ENCODE results near the gene ENKUR.

The ENKUR gene

GRCh38 chr10:24982319-24983112, 33.4 kb downstream of the ENKUR start:
- ATAC-seq = no peak
- no peak for TF ChIP-seq PPARA (CRISPR knock-in tag; IDR thresholded peaks at IDR 0.05; ENCODE audit: borderline replicate concordance)
- TF ChIP-seq PATZ1 (CRISPR knock-in tag; IDR thresholded peaks at IDR 0.05; ENCODE audit: borderline replicate concordance) = no peak
- TF ChIP-seq GLIS3 (CRISPR knock-in tag; IDR thresholded peaks at IDR 0.05) = no peak
- no peak for TF ChIP-seq OSR1 (CRISPR knock-in tag; IDR thresholded peaks at IDR 0.05)
- TF ChIP-seq POU6F1 (CRISPR knock-in tag; IDR thresholded peaks at IDR 0.05; ENCODE audit: borderline replicate concordance, low read depth) = no peak
- TF ChIP-seq CSRNP3 (CRISPR knock-in tag; IDR thresholded peaks at IDR 0.05) = no peak
- no peak for TF ChIP-seq ZFP30 (CRISPR knock-in tag; IDR thresholded peaks at IDR 0.05)
- TF ChIP-seq CSDC2 (CRISPR knock-in tag; IDR thresholded peaks at IDR 0.05) = no peak
- TF ChIP-seq ESRRG (CRISPR knock-in tag; IDR thresholded peaks at IDR 0.05) = no peak
- TF ChIP-seq BACH2 (CRISPR knock-in tag; IDR thresholded peaks at IDR 0.05; ENCODE audit: borderline replicate concordance) = no peak
- TF ChIP-seq ARNTL (CRISPR knock-in tag; IDR thresholded peaks at IDR 0.05; ENCODE audit: borderline replicate concordance, low read depth) = no peak
- no peak for TF ChIP-seq ZNF565 (CRISPR knock-in tag; conservative IDR thresholded peaks at IDR 0.05; ENCODE audit: low read depth)
- TF ChIP-seq RARB (CRISPR knock-in tag; IDR thresholded peaks at IDR 0.05) = no peak
- no peak for TF ChIP-seq TOX (CRISPR knock-in tag; IDR thresholded peaks at IDR 0.05; ENCODE audit: borderline replicate concordance)

- TF ChIP-seq GLIS3 (CRISPR knock-in tag; IDR thresholded peaks at IDR 0.05) (no peak), TCF4 (CRISPR knock-in tag; IDR thresholded peaks at IDR 0.05; ENCODE audit: borderline replicate concordance) (no peak), ISL1 (CRISPR knock-in tag; IDR thresholded peaks at IDR 0.05) (peak; percentile 87), CSDC2 (CRISPR knock-in tag; IDR thresholded peaks at IDR 0.05) (peak; percentile 45; the same call in 1 of the 2 replicates), CSRNP3 (CRISPR knock-in tag; IDR thresholded peaks at IDR 0.05) (no peak), PATZ1 (CRISPR knock-in tag; IDR thresholded peaks at IDR 0.05; ENCODE audit: borderline replicate concordance) (no peak)
- no peak for ATAC-seq
Measured at GRCh38 chr10:24981161-24981710, 34.7 kb downstream of the ENKUR start.

GRCh38 chr10:24979685-24980084, 36.3 kb downstream of the ENKUR start:
- ATAC-seq = no peak
- TF ChIP-seq POU6F1 (CRISPR knock-in tag; IDR thresholded peaks at IDR 0.05; ENCODE audit: borderline replicate concordance, low read depth) (no peak), ARNTL (CRISPR knock-in tag; IDR thresholded peaks at IDR 0.05; ENCODE audit: borderline replicate concordance, low read depth) (no peak), RARB (CRISPR knock-in tag; IDR thresholded peaks at IDR 0.05) (no peak), ESRRG (CRISPR knock-in tag; IDR thresholded peaks at IDR 0.05) (no peak), PPARA (CRISPR knock-in tag; IDR thresholded peaks at IDR 0.05; ENCODE audit: borderline replicate concordance) (no peak), CREB5 (CRISPR knock-in tag; IDR thresholded peaks at IDR 0.05; ENCODE audit: low read depth) (no peak), GLIS3 (CRISPR knock-in tag; IDR thresholded peaks at IDR 0.05) (no peak), ZNF8 (CRISPR knock-in tag; IDR thresholded peaks at IDR 0.05) (no peak), CSRNP3 (CRISPR knock-in tag; IDR thresholded peaks at IDR 0.05) (no peak), OSR1 (CRISPR knock-in tag; IDR thresholded peaks at IDR 0.05) (no peak), TOX (CRISPR knock-in tag; IDR thresholded peaks at IDR 0.05; ENCODE audit: borderline replicate concordance) (no peak), ZFP30 (CRISPR knock-in tag; IDR thresholded peaks at IDR 0.05) (no peak), ZFP3 (CRISPR knock-in tag; IDR thresholded peaks at IDR 0.05) (no peak)

All from SK-N-SH treated with all-trans-retinoic acid at 6 μM for 48 hours (cell line).